ENCODE data around the gene KLHL12. TPM values are rescaled to one million over a fixed set of nuclear protein-coding genes. Genes with fewer than 3 reads are reported as not detected.

KLHL12 gene
- total and polyA plus RNA-seq, 2 of the 8 experiments (the other 6 are each of a cell fraction or from before 2014, with no cell fraction given) = 27.2 to 33.3 TPM

DNA sequence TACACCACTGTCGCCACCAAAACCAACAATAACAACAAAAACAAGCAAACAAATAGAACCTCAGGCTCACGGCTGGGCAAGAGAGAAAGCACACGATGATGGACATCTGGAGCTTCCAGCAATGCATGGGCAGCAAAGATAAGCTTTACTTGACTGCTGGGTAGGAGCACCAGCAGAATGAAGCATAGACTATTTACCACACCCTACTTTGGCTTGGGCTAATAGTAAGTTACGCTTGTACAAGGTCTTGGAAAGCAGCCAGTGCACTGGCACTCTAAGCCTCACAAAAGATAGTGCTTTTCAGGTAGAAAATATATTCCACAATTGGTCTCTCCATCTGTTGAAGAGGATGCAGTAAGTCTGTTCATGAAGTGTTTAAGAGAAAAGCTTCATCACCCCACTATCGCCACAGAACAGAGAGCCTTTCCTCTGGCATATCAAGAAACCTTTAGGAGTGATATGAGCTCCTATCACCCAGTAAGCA is 17.4 kb upstream of the KLHL12 start (continued):
- no peak for TF ChIP-seq HDAC2 (IDR thresholded peaks at IDR 0.05; ENCODE audit: borderline replicate concordance in 1 of 2, low read depth in 2 of 2, low read length in 2 of 2)
